GM03348 (cell line): ENCODE measurements around the gene USH1C.

ENCODE experiments used
- DNase-seq: peaks from one replicate; pipeline ENCODE4 v3.0.0; 2012; ENCODE audit warnings: low spot score

USH1C gene

GRCh38 chr11:17544181-17544622, at the start of gene USH1C:
Gene USH1C (minus strand): TSS chr11:17544416. CDS start chr11:17544307, 109 bp downstream.
- peak; percentile 35 for DNase-seq

GRCh38 chr11:17593466-17594245, 49.4 kb upstream of the USH1C start:
- no peak for DNase-seq

- no peak for DNase-seq
These were observed 47.1 kb upstream of the USH1C start for GRCh38 chr11:17591293-17591692.

GRCh38 chr11:17590463-17590862, 46.2 kb upstream of the USH1C start:
- DNase-seq: no peak

- no peak for DNase-seq
These were observed 44.5 kb upstream of the USH1C start for GRCh38 chr11:17588721-17589120.

- DNase-seq: no peak
These were observed 44.0 kb upstream of the USH1C start for GRCh38 chr11:17588166-17588565.

- no peak for DNase-seq
These were observed 41.9 kb upstream of the USH1C start for GRCh38 chr11:17585911-17586695.

- DNase-seq: no peak
These were observed 37.5 kb upstream of the USH1C start for GRCh38 chr11:17581732-17582053.

- DNase-seq: no peak
These were observed 37.0 kb upstream of the USH1C start for GRCh38 chr11:17581036-17581731.

GRCh38 chr11:17580271-17580670, 36.1 kb upstream of the USH1C start:
- DNase-seq: no peak

- DNase-seq: no peak
These were observed 35.2 kb upstream of the USH1C start for GRCh38 chr11:17579451-17579850.

GRCh38 chr11:17578958-17579357, 34.7 kb upstream of the USH1C start:
- no peak for DNase-seq

GRCh38 chr11:17578296-17578695, 34.1 kb upstream of the USH1C start:
- no peak for DNase-seq

GRCh38 chr11:17575431-17576425, 31.5 kb upstream of the USH1C start:
- DNase-seq: no peak

GRCh38 chr11:17574141-17575091, 30.2 kb upstream of the USH1C start:
- DNase-seq: no peak

GRCh38 chr11:17573526-17573925, 29.3 kb upstream of the USH1C start:
- DNase-seq: no peak

GRCh38 chr11:17572791-17573460, 28.7 kb upstream of the USH1C start:
- DNase-seq: no peak

GRCh38 chr11:17572359-17572690, 28.1 kb upstream of the USH1C start:
- DNase-seq: no peak

- DNase-seq: no peak
These were observed 27.5 kb upstream of the USH1C start for GRCh38 chr11:17571431-17572358.
